Glomerular visceral epithelial cell (primary cell): ENCODE data around the gene HMCN2.
"Not testable (repeated sequence)": the region's sequence is repeated elsewhere in the genome, so short reads cannot be mapped to it uniquely, and the experiment has no call there.

ENCODE experiments used
- DNase-seq: peaks from one replicate; pipeline ENCODE4 v3.0.0-alpha.2; 2016; ENCODE audit errors: extremely low spot score

HMCN2 gene

GRCh38 chr9:130328349-130328801 lies 62.8 kb downstream of the HMCN2 start:
- DNase-seq: no peak

- no peak for DNase-seq
Measured at GRCh38 chr9:130329061-130329460, 63.5 kb downstream of the HMCN2 start.

- DNase-seq: peak; percentile 48
Measured at GRCh38 chr9:130330202-130330862, 64.8 kb downstream of the HMCN2 start.

- DNase-seq: no peak
Measured at GRCh38 chr9:130331061-130331460, 65.5 kb downstream of the HMCN2 start.

GRCh38 chr9:130331573-130331972 lies 66.0 kb downstream of the HMCN2 start:
- DNase-seq: peak; percentile 26

GRCh38 chr9:130332384-130332926 lies 66.9 kb downstream of the HMCN2 start:
- no peak for DNase-seq

GRCh38 chr9:130333041-130333711 lies 67.6 kb downstream of the HMCN2 start:
- no peak for DNase-seq

GRCh38 chr9:130333712-130334062 lies 68.1 kb downstream of the HMCN2 start:
- DNase-seq: no peak

GRCh38 chr9:130334915-130335314 lies 69.4 kb downstream of the HMCN2 start:
- no peak for DNase-seq

- DNase-seq: no peak
Measured at GRCh38 chr9:130336027-130336610, 70.6 kb downstream of the HMCN2 start.

- DNase-seq: no peak
Measured at GRCh38 chr9:130336885-130337284, 71.3 kb downstream of the HMCN2 start.

- DNase-seq: no peak
Measured at GRCh38 chr9:130337318-130337717, 71.8 kb downstream of the HMCN2 start.

- no peak for DNase-seq
Measured at GRCh38 chr9:130337784-130338380, 72.3 kb downstream of the HMCN2 start.

- not testable (repeated sequence) for DNase-seq
Measured at GRCh38 chr9:130338891-130339290, 73.3 kb downstream of the HMCN2 start.

GRCh38 chr9:130339306-130339705 lies 73.7 kb downstream of the HMCN2 start:
- no peak for DNase-seq

GRCh38 chr9:130340011-130340410 lies 74.5 kb downstream of the HMCN2 start:
- DNase-seq: no peak

GRCh38 chr9:130340557-130340956 lies 75.0 kb downstream of the HMCN2 start:
- DNase-seq: not testable (repeated sequence)

- DNase-seq: no peak
Measured at GRCh38 chr9:130341128-130341527, 75.6 kb downstream of the HMCN2 start.

- no peak for DNase-seq
Measured at GRCh38 chr9:130341839-130342713, 76.5 kb downstream of the HMCN2 start.

- no peak for DNase-seq
Measured at GRCh38 chr9:130342714-130343085, 77.1 kb downstream of the HMCN2 start.

- DNase-seq: no peak
Measured at GRCh38 chr9:130343445-130343918, 77.9 kb downstream of the HMCN2 start.
